ENCODE measurements around the gene POM121L12.

POM121L12 gene

GRCh38 chr7:53035499-53036412 lies at the start of gene POM121L12:
Gene POM121L12, plus strand, starts transcription at chr7:53035633. Its CDS starts 39 bp downstream, at chr7:53035672.
- no peak for TF ChIP-seq CTCF (IDR thresholded peaks at IDR 0.05; ENCODE audit: insufficient read depth, low read length, missing control alignments)
- H3K4me3 ChIP-seq (ENCODE audit: low read depth, low read length) = no peak within 1 kb of the TSS
- no peak for DNase-seq (ENCODE audit: low read depth, low spot score)
- POLR2A ChIA-PET = no interaction called here
- CTCF ChIA-PET = no interaction called here

- POLR2A ChIA-PET = no interaction called here
These were observed 43.4 kb upstream of the POM121L12 start for GRCh38 chr7:52992001-52992400.

GRCh38 chr7:52992479-52993162 lies 42.8 kb upstream of the POM121L12 start:
- no peak for TF ChIP-seq CTCF (IDR thresholded peaks at IDR 0.05; ENCODE audit: insufficient read depth, low read length, missing control alignments)
- ChIA-PET CTCF (no interaction called here), POLR2A (no interaction called here)
- H3K4me3 ChIP-seq (ENCODE audit: low read depth, low read length) = no peak overlapping the region
- no peak for DNase-seq (ENCODE audit: low read depth, low spot score)

More at GRCh38 chr7:52992001-52992400, 43.4 kb upstream of the POM121L12 start:
- DNase-seq (ENCODE audit: low read depth, low spot score) = no peak
- TF ChIP-seq CTCF (IDR thresholded peaks at IDR 0.05; ENCODE audit: insufficient read depth, low read length, missing control alignments) = no peak
- CTCF ChIA-PET = no interaction called here
- no peak overlapping the region for H3K4me3 ChIP-seq (ENCODE audit: low read depth, low read length)

- TF ChIP-seq CTCF (IDR thresholded peaks at IDR 0.05; ENCODE audit: insufficient read depth, low read length, missing control alignments) = no peak
- POLR2A ChIA-PET = no interaction called here
- CTCF ChIA-PET = no interaction called here
- no peak overlapping the region for H3K4me3 ChIP-seq (ENCODE audit: low read depth, low read length)
- DNase-seq (ENCODE audit: low read depth, low spot score) = no peak
These were observed 39.8 kb upstream of the POM121L12 start for GRCh38 chr7:52995676-52996075.

GRCh38 chr7:53001221-53001620 lies 34.2 kb upstream of the POM121L12 start:
- no peak for DNase-seq (ENCODE audit: low read depth, low spot score)
- CTCF ChIA-PET = no interaction called here
- TF ChIP-seq CTCF (IDR thresholded peaks at IDR 0.05; ENCODE audit: insufficient read depth, low read length, missing control alignments) = no peak
- no peak overlapping the region for H3K4me3 ChIP-seq (ENCODE audit: low read depth, low read length)
- POLR2A ChIA-PET = no interaction called here

GRCh38 chr7:53002389-53002788 lies 33.0 kb upstream of the POM121L12 start:
- TF ChIP-seq CTCF (IDR thresholded peaks at IDR 0.05; ENCODE audit: insufficient read depth, low read length, missing control alignments) = no peak

More at GRCh38 chr7:53002389-53002788, 33.0 kb upstream of the POM121L12 start:
- no peak for DNase-seq (ENCODE audit: low read depth, low spot score)
- ChIA-PET CTCF (no interaction called here), POLR2A (no interaction called here)
- no peak overlapping the region for H3K4me3 ChIP-seq (ENCODE audit: low read depth, low read length)

Data from AG04449 (cell line).